H1 (cell line): ENCODE data around the gene ST8SIA3. TPM values are rescaled to one million over a fixed set of nuclear protein-coding genes. Genes with fewer than 3 reads are reported as not detected.

Experiments used
- BCL11A ChIP-seq, 2 experiments: IDR thresholded peaks; one replicate each; pipeline ENCODE4 v1.6.1; 2011; ENCODE audit warnings: low read depth in 2 of 2, low read length in 2 of 2, mild to moderate bottlenecking in 2 of 2
- CEBPB ChIP-seq: IDR thresholded peaks from 2 replicates; pipeline ENCODE4 v1.6.1; 2012; ENCODE audit warnings: low read depth, low read length
- E2F6 ChIP-seq: IDR thresholded peaks from 2 replicates; pipeline ENCODE4 v1.6.1; 2012; ENCODE audit warnings: inconsistent platforms
- EGR1 ChIP-seq: IDR thresholded peaks from 2 replicates; pipeline ENCODE4 v1.6.1; 2011; ENCODE audit warnings: low read depth, low read length, borderline replicate concordance
- EP300 ChIP-seq, 2 experiments: IDR thresholded peaks; 1 replicate in 1 of 2; 2 replicates in 1 of 2; pipeline ENCODE4 v1.6.1; 2011 to 2012; ENCODE audit warnings: low read depth in 2 of 2, low read length in 2 of 2, mild to moderate bottlenecking in 2 of 2, borderline replicate concordance in 1 of 2, inconsistent platforms in 1 of 2, moderate library complexity in 1 of 2
- GTF2F1 ChIP-seq: IDR thresholded peaks from 2 replicates; pipeline ENCODE4 v1.6.1; 2012; ENCODE audit warnings: low read depth, low read length, improper control_type of control experiment, borderline replicate concordance
- HDAC6 ChIP-seq: IDR thresholded peaks from one replicate; pipeline ENCODE4 v1.7.1; 2012; ENCODE audit warnings: low read depth, mild to moderate bottlenecking, inconsistent platforms, low read length, moderate library complexity
- JUN ChIP-seq: IDR thresholded peaks from 2 replicates; pipeline ENCODE4 v1.6.1; 2011; ENCODE audit warnings: low read depth, mild to moderate bottlenecking, improper control_type of control experiment, low read length
- KDM1A ChIP-seq: fragments of 200-600, 300-600 bp; sonication (generic); IDR thresholded peaks from 2 replicates; pipeline ENCODE4 v1.7.1; 2016; ENCODE audit warnings: mild to moderate bottlenecking, low read length, borderline replicate concordance
- KDM4A ChIP-seq: IDR thresholded peaks from one replicate; pipeline ENCODE4 v1.7.1; 2012; ENCODE audit warnings: low read depth, mild to moderate bottlenecking, moderate library complexity, low read length, inconsistent platforms; ENCODE audit not compliant: severe bottlenecking
- PHF8 ChIP-seq: fragments of 200-600 bp; sonication (generic); conservative IDR thresholded peaks from 2 replicates; pipeline ENCODE4 v1.7.1; 2012; ENCODE audit warnings: low read depth, mild to moderate bottlenecking, inconsistent platforms, low read length, moderate library complexity
- POLR2AphosphoS5 ChIP-seq: IDR thresholded peaks from 2 replicates; pipeline ENCODE4 v1.6.1; 2011; ENCODE audit warnings: low read depth, low read length
- POU5F1 ChIP-seq: IDR thresholded peaks from 2 replicates; pipeline ENCODE4 v1.6.1; 2011; ENCODE audit warnings: low read depth, mild to moderate bottlenecking, low read length, moderate library complexity
- RBBP5 ChIP-seq: IDR thresholded peaks from 2 replicates; pipeline ENCODE4 v1.7.1; 2012; ENCODE audit warnings: low read depth, mild to moderate bottlenecking, inconsistent platforms, low read length, moderate library complexity, borderline replicate concordance
- RFX5 ChIP-seq: IDR thresholded peaks from 2 replicates; pipeline ENCODE4 v1.6.1; 2011; ENCODE audit warnings: low read depth, low read length, improper control_type of control experiment, borderline replicate concordance
- RXRA ChIP-seq: IDR thresholded peaks from 2 replicates; pipeline ENCODE4 v1.6.1; 2011; ENCODE audit warnings: low read depth, mild to moderate bottlenecking, low read length, moderate library complexity; ENCODE audit not compliant: insufficient read depth
- SIRT6 ChIP-seq: IDR thresholded peaks from one replicate; pipeline ENCODE4 v1.7.1; 2012; ENCODE audit warnings: low read length, inconsistent platforms
- SP1 ChIP-seq: IDR thresholded peaks from 2 replicates; pipeline ENCODE4 v1.6.1; 2011; ENCODE audit warnings: low read depth, low read length
- SP2 ChIP-seq: IDR thresholded peaks from 2 replicates; pipeline ENCODE4 v1.6.1; 2012; ENCODE audit warnings: mild to moderate bottlenecking, low read length, inconsistent platforms
- SP4 ChIP-seq: IDR thresholded peaks from 2 replicates; pipeline ENCODE4 v1.6.1; 2012; ENCODE audit warnings: low read length, inconsistent platforms
- TAF1 ChIP-seq: IDR thresholded peaks from 2 replicates; pipeline ENCODE4 v1.6.1; 2011; ENCODE audit warnings: mild to moderate bottlenecking, low read depth, low read length
- TBP ChIP-seq: IDR thresholded peaks from 2 replicates; pipeline ENCODE4 v1.6.1; 2011; ENCODE audit warnings: low read depth, low read length, improper control_type of control experiment
- TCF12 ChIP-seq: IDR thresholded peaks from 2 replicates; pipeline ENCODE4 v1.6.1; 2011; ENCODE audit warnings: low read depth, mild to moderate bottlenecking, low read length
- USF2 ChIP-seq: IDR thresholded peaks from 2 replicates; pipeline ENCODE4 v1.6.1; 2011; ENCODE audit warnings: low read length, improper control_type of control experiment
- polyA plus RNA-seq, 7 experiments: library from polyadenylated mRNA; depleted of rRNA in 3 of 7; stranded (reverse) in 5 of 7; unstranded in 2 of 7; fragments of >200 nt in 5 of 7; fragments of 200-250 nt in 2 of 7; gene quantifications; 1 replicate in 5 of 7; 2 replicates in 1 of 7; 4 replicates in 1 of 7; pipeline versions ENCODE4 v1.2.1 to v1.2.3, GENCODE V29; 2011 to 2013; ENCODE audit warnings: missing spikeins in 2 of 7, mixed read lengths in 2 of 7
- total RNA-seq: library from RNA; stranded (reverse); fragmentation: NEBNext Ultra II Directional; extraction: Animal tissue kit (Norgen Biotek cat#: 25700); gene quantifications from 2 replicates; pipeline ENCODE4 v1.2.1, GENCODE V29; 2021

Gene ST8SIA3
- total and polyA plus RNA-seq, 2 of the 8 experiments (the other 6 are each of a cell fraction or from before 2014, with no cell fraction given) = 1.2 to 3.7 TPM

GRCh38 chr18:57353940-57354461 lies 1.6 kb downstream of the ST8SIA3 start (continued):
- TF ChIP-seq SP4 (no peak), GTF2F1 (no peak), SP2 (no peak), JUN (no peak), SP1 (no peak), TCF12 (no peak), EGR1 (peak; percentile 78), USF2 (no peak), RXRA (no peak), POU5F1 (no peak), EP300 (IDR thresholded peaks at IDR 0.05; ENCODE audit: borderline replicate concordance in 1 of 2, low read depth in 2 of 2, low read length in 2 of 2) (0 out of 3 replicates have a peak, but pooled peaks of 1 of the 2 experiments have one; percentile 14), RFX5 (no peak), CEBPB (no peak), TAF1 (peak; percentile 57; the same call in 1 of the 2 replicates), BCL11A (IDR thresholded peaks at IDR 0.05; ENCODE audit: low read depth in 2 of 2, low read length in 2 of 2) (no peak), TBP (no peak), KDM1A (peak; percentile 63; the same call in 1 of the 2 replicates), KDM4A (peak; percentile 92), PHF8 (0 out of 2 replicates have a peak, but pooled peaks have one; percentile 34), E2F6 (peak; percentile 52; the same call in 1 of the 2 replicates), SIRT6 (no peak), RBBP5 (peak; percentile 91), HDAC6 (no peak), POLR2AphosphoS5 (no peak)
